Vagina (tissue), 2 donors: ENCODE measurements around the gene CPNE1. TPM values are rescaled to one million over a fixed set of nuclear protein-coding genes. Genes with fewer than 3 reads are reported as not detected.

Source experiments
- DNase-seq, 2 donors: peaks; one replicate each; pipeline ENCODE4 v3.0.0-alpha.2; 2017; ENCODE audit errors: extremely low spot score in 2 of 2
- H3K27ac ChIP-seq: fragments of 200-600 bp; sonication (generic); one replicate; pipeline ENCODE4 v1.5.1; 2019
- H3K27me3 ChIP-seq: fragments of 200-600 bp; sonication (generic); one replicate; pipeline ENCODE4 v1.5.1; 2019
- H3K36me3 ChIP-seq, 2 donors: fragments of 200-600 bp; sonication (generic); one replicate each; pipeline ENCODE4 v1.5.1; 2017 to 2019
- H3K4me1 ChIP-seq: fragments of 200-600 bp; sonication (generic); one replicate; pipeline ENCODE4 v1.5.1; 2019
- H3K4me3 ChIP-seq, 2 donors: fragments of 200-600 bp; sonication (generic); 1 replicate in 1 of 2; 2 replicates in 1 of 2; pipeline ENCODE4 v1.5.1; 2016 to 2019
- H3K9me3 ChIP-seq: fragments of 200-600 bp; sonication (generic); one replicate; pipeline ENCODE4 v1.5.1; 2019
- POLR2A ChIP-seq, 2 donors: fragments of 450-650 bp; IDR thresholded peaks; one replicate each; pipeline ENCODE4 v1.6.1; 2017; ENCODE audit warnings: antibody characterized with exemption in 2 of 2, mild to moderate bottlenecking in 2 of 2, moderate library complexity in 2 of 2
- POLR2AphosphoS5 ChIP-seq, 2 donors: sonication (generic); formaldehyde crosslinking; IDR thresholded peaks; one replicate each; pipeline ENCODE4 v1.9.0; 2017; ENCODE audit warnings: antibody characterized with exemption in 2 of 2, mild to moderate bottlenecking in 2 of 2, low read depth in 1 of 2; ENCODE audit not compliant: insufficient read depth in 1 of 2
- intact Hi-C: fragments of 100-400 bp; cut with DNase I; formaldehyde crosslinking; loops from one replicate; pipeline ENCODE4 v1.15.1; 2023
- total RNA-seq: library from RNA; depleted of rRNA; stranded (reverse); fragments of >200 nt; gene quantifications from one replicate; pipeline ENCODE4 v1.2.3, GENCODE V29; 2016
- TF ChIP-seq, protein P1 (sequence below), 3 experiments: fragments of 450-650 bp in 2 of 3; fragments of 200-600 bp in 1 of 3; sonication (generic) in 1 of 3; IDR thresholded peaks; one replicate each; pipeline ENCODE4 v1.5.1; 2017 to 2019; ENCODE audit warnings: antibody characterized with exemption in 3 of 3, mild to moderate bottlenecking in 2 of 3, moderate library complexity in 2 of 3

CPNE1 gene
- total RNA-seq, 1 donor from 2014 or later = 149 TPM

- Histone ChIP-seq H3K4me3 (no peak overlapping the region), H3K27me3 (no peaks in the 10 kb centered on the region), H3K27ac (no peak overlapping the region), H3K9me3 (no peaks in the 10 kb centered on the region), H3K36me3 (peaks cover 0 to 20% of the 10 kb centered on the region in 2 donors), H3K4me1 (no peaks in the 10 kb centered on the region)
- intact Hi-C loops = no loop called here
- DNase-seq = peak in 1 of 2 donors; percentile 22
- TF ChIP-seq POLR2A (IDR thresholded peaks at IDR 0.05) (no peak), POLR2AphosphoS5 (IDR thresholded peaks at IDR 0.05; ENCODE audit: insufficient read depth in 1 of 2, low read depth in 1 of 2) (no peak)
- TF ChIP-seq, protein P1, sequence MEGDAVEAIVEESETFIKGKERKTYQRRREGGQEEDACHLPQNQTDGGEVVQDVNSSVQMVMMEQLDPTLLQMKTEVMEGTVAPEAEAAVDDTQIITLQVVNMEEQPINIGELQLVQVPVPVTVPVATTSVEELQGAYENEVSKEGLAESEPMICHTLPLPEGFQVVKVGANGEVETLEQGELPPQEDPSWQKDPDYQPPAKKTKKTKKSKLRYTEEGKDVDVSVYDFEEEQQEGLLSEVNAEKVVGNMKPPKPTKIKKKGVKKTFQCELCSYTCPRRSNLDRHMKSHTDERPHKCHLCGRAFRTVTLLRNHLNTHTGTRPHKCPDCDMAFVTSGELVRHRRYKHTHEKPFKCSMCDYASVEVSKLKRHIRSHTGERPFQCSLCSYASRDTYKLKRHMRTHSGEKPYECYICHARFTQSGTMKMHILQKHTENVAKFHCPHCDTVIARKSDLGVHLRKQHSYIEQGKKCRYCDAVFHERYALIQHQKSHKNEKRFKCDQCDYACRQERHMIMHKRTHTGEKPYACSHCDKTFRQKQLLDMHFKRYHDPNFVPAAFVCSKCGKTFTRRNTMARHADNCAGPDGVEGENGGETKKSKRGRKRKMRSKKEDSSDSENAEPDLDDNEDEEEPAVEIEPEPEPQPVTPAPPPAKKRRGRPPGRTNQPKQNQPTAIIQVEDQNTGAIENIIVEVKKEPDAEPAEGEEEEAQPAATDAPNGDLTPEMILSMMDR (IDR thresholded peaks at IDR 0.05) = no peak
Measured at GRCh38 chr20:35680452-35681183, 15.9 kb upstream of the CPNE1 start.

- TF ChIP-seq, protein P1 (IDR thresholded peaks at IDR 0.05) = no peak
- no peak for TF ChIP-seq POLR2A (IDR thresholded peaks at IDR 0.05)
- TF ChIP-seq POLR2AphosphoS5 (IDR thresholded peaks at IDR 0.05; ENCODE audit: insufficient read depth in 1 of 2, low read depth in 1 of 2) = no peak
- intact Hi-C loops = no loop called here
- H3K27me3 ChIP-seq = no peaks in the 10 kb centered on the region
- H3K9me3 ChIP-seq = no peaks in the 10 kb centered on the region
- no peak overlapping the region for H3K27ac ChIP-seq
- no peak overlapping the region for H3K4me3 ChIP-seq
- H3K4me1 ChIP-seq = no peaks in the 10 kb centered on the region
- H3K36me3 ChIP-seq = peaks cover 0 to 44% of the 10 kb centered on the region in 2 donors
- DNase-seq = peak in 1 of 2 donors; percentile 40
Measured at GRCh38 chr20:35674921-35675320, 10.2 kb upstream of the CPNE1 start.

- peaks cover 0 to 54% of the 10 kb centered on the region in 2 donors for H3K36me3 ChIP-seq
- no peaks in the 10 kb centered on the region for H3K9me3 ChIP-seq
- TF ChIP-seq POLR2A (IDR thresholded peaks at IDR 0.05) (no peak), POLR2AphosphoS5 (IDR thresholded peaks at IDR 0.05; ENCODE audit: insufficient read depth in 1 of 2, low read depth in 1 of 2) (no peak)
- TF ChIP-seq, protein P1 (IDR thresholded peaks at IDR 0.05) = no peak
- intact Hi-C loops = no loop called here
- peak in 1 of 2 donors; percentile 52 for DNase-seq
- H3K27ac ChIP-seq = no peak overlapping the region
- no peaks in the 10 kb centered on the region for H3K27me3 ChIP-seq
- H3K4me1 ChIP-seq = no peaks in the 10 kb centered on the region
- H3K4me3 ChIP-seq = no peak overlapping the region
Measured at GRCh38 chr20:35673884-35674283, 9.2 kb upstream of the CPNE1 start.

GRCh38 chr20:35669681-35670080 lies 5.0 kb upstream of the CPNE1 start:
- H3K27ac ChIP-seq = no peak overlapping the region
- intact Hi-C loops = loop anchor here (5.0 kb wide), 1 partner anchor 52 kb away; the partner anchor contains the start of gene SPAG4
- TF ChIP-seq POLR2AphosphoS5 (IDR thresholded peaks at IDR 0.05; ENCODE audit: insufficient read depth in 1 of 2, low read depth in 1 of 2) = no peak
- TF ChIP-seq POLR2A (IDR thresholded peaks at IDR 0.05) = no peak
- TF ChIP-seq, protein P1 (IDR thresholded peaks at IDR 0.05) = no peak
- H3K4me1 ChIP-seq = no peaks in the 10 kb centered on the region
- H3K27me3 ChIP-seq = no peaks in the 10 kb centered on the region
- no peaks in the 10 kb centered on the region for H3K9me3 ChIP-seq
- no peak overlapping the region for H3K4me3 ChIP-seq
- no peak for DNase-seq
- peaks cover 0 to 58% of the 10 kb centered on the region in 2 donors for H3K36me3 ChIP-seq

GRCh38 chr20:35669221-35669620 lies 4.5 kb upstream of the CPNE1 start:
- DNase-seq = peak in 1 of 2 donors; percentile 70
- Histone ChIP-seq H3K4me1 (no peaks in the 10 kb centered on the region), H3K27me3 (no peaks in the 10 kb centered on the region), H3K9me3 (no peaks in the 10 kb centered on the region), H3K4me3 (no peak overlapping the region), H3K27ac (no peak overlapping the region), H3K36me3 (peaks cover 0 to 53% of the 10 kb centered on the region in 2 donors)
- intact Hi-C loops = loop anchor here (5.0 kb wide), 1 partner anchor 52 kb away; the partner anchor contains the start of gene SPAG4
- TF ChIP-seq, protein P1 (IDR thresholded peaks at IDR 0.05) = no peak
- no peak for TF ChIP-seq POLR2A (IDR thresholded peaks at IDR 0.05)
- no peak for TF ChIP-seq POLR2AphosphoS5 (IDR thresholded peaks at IDR 0.05; ENCODE audit: insufficient read depth in 1 of 2, low read depth in 1 of 2)
